GM19023 (cell line): ENCODE measurements around the gene SCAANT1.
A peak's percentile ranks its signal among the peaks of the same experiment; 100 is the strongest.

Experiments used
- ATAC-seq: cut with Tn5 transposase; IDR thresholded peaks from one replicate; pipeline ENCODE4 v1.9.1; 2021; ENCODE audit warnings: mild to moderate bottlenecking, moderate library complexity; ENCODE audit not compliant: unreplicated experiment

The SCAANT1 gene

GRCh38 chr3:63864008-63864964, 47.9 kb downstream of the SCAANT1 start:
- peak; percentile 52 for ATAC-seq

GRCh38 chr3:63863150-63864007, 48.8 kb downstream of the SCAANT1 start, which contains the start of the genes ATXN7 and THOC7:
Gene ATXN7 (plus strand): TSS chr3:63863867. CDS start chr3:63912599, 48,732 bp downstream.
Gene THOC7 (minus strand): TSS chr3:63863805. CDS start chr3:63863790, 15 bp downstream.
- ATAC-seq, result peak; percentile 85

GRCh38 chr3:63862804-63863149, 49.4 kb downstream of the SCAANT1 start:
- ATAC-seq, result no peak
